GM23338 (cell line): ENCODE data around the gene SAMD13. TPM values are rescaled to one million over a fixed set of nuclear protein-coding genes. Genes with fewer than 3 reads are reported as not detected.

Source experiments
- ATAC-seq: fragments of 200-7000 bp; cut with Tn5 transposase; 3 replicates; pipeline ENCODE4 v1.9.1; 2020
- DNase-seq: peaks from one replicate; pipeline ENCODE4 v3.0.0-alpha.2; 2015; ENCODE audit warnings: low spot score
- H2AFZ ChIP-seq: fragments of 200-600 bp; sonication (generic); 2 replicates; pipeline ENCODE4 v1.8.0; 2016; ENCODE audit warnings: antibody characterized with exemption, mild to moderate bottlenecking, moderate library complexity
- H3F3A ChIP-seq: fragments of 200-600 bp; sonication (generic); replicated peaks from 2 replicates; pipeline ENCODE4 v1.8.0; 2017; ENCODE audit warnings: antibody characterized with exemption, mixed run types, low read depth
- H3K27ac ChIP-seq: fragments of 200-600 bp; sonication (generic); 2 replicates; pipeline ENCODE4 v1.6.1; 2016; ENCODE audit warnings: low read depth
- H3K27me3 ChIP-seq: fragments of 200-600 bp; sonication (generic); 2 replicates; pipeline ENCODE4 v1.8.0; 2016; ENCODE audit warnings: mild to moderate bottlenecking, mixed run types, moderate library complexity; ENCODE audit not compliant: insufficient read depth
- H3K36me3 ChIP-seq: fragments of 200-600 bp; sonication (generic); 2 replicates; pipeline ENCODE4 v1.8.0; 2016; ENCODE audit warnings: mild to moderate bottlenecking; ENCODE audit not compliant: insufficient read depth
- H3K4me1 ChIP-seq: fragments of 200-600 bp; sonication (generic); 2 replicates; pipeline ENCODE4 v1.8.0; 2016; ENCODE audit warnings: mild to moderate bottlenecking, moderate library complexity; ENCODE audit not compliant: insufficient read depth
- H3K4me2 ChIP-seq: fragments of 200-600 bp; sonication (generic); 2 replicates; pipeline ENCODE4 v1.7.1; 2017; ENCODE audit warnings: mixed run types
- H3K4me3 ChIP-seq: fragments of 200-600 bp; sonication (generic); 2 replicates; pipeline ENCODE4 v1.6.1; 2016; ENCODE audit warnings: mixed run types
- H3K79me2 ChIP-seq: fragments of 200-600 bp; sonication (generic); replicated peaks from 2 replicates; pipeline ENCODE4 v1.8.0; 2017; ENCODE audit warnings: mild to moderate bottlenecking; ENCODE audit not compliant: insufficient read depth
- H3K9me2 ChIP-seq: fragments of 200-600 bp; sonication (generic); 2 replicates; pipeline ENCODE4 v1.8.0; 2017; ENCODE audit not compliant: insufficient read depth
- H4K20me1 ChIP-seq: fragments of 200-600 bp; sonication (generic); replicated peaks from 2 replicates; pipeline ENCODE4 v1.8.0; 2017; ENCODE audit warnings: mild to moderate bottlenecking; ENCODE audit not compliant: insufficient read depth
- H3K27ac Mint-ChIP-seq: 2 replicates; pipeline ENCODE4 v1.8.0; 2020; ENCODE audit warnings: inconsistent platforms, mild to moderate bottlenecking, moderate library complexity, mixed read lengths
- H3K27me3 Mint-ChIP-seq: 3 replicates; pipeline ENCODE4 v1.8.0; 2022; ENCODE audit warnings: low read depth, mild to moderate bottlenecking, moderate library complexity, mixed read lengths, inconsistent platforms; ENCODE audit not compliant: insufficient read depth, poor library complexity
- H3K36me3 Mint-ChIP-seq: 3 replicates; pipeline ENCODE4 v1.8.0; 2021; ENCODE audit warnings: low read depth, mild to moderate bottlenecking, inconsistent platforms, moderate library complexity, mixed read lengths
- H3K4me1 Mint-ChIP-seq: 3 replicates; pipeline ENCODE4 v1.8.0; 2020; ENCODE audit warnings: mild to moderate bottlenecking, inconsistent platforms, mixed read lengths
- H3K4me3 Mint-ChIP-seq: 3 replicates; pipeline ENCODE4 v1.8.0; 2021; ENCODE audit warnings: moderate library complexity, mild to moderate bottlenecking, inconsistent platforms, mixed read lengths
- H3K9me3 Mint-ChIP-seq: 3 replicates; pipeline ENCODE4 v1.8.0; 2020; ENCODE audit warnings: moderate library complexity, mild to moderate bottlenecking, inconsistent platforms, mixed read lengths
- CREB1 ChIP-seq: fragments of 250-450 bp; sonication (Bioruptor Pico); IDR thresholded peaks from 2 replicates; pipeline ENCODE4 v1.5.0; 2020; ENCODE audit warnings: low read depth, mild to moderate bottlenecking, moderate library complexity
- EZH2 ChIP-seq: fragments of 200-600 bp; sonication (generic); IDR thresholded peaks from one replicate; pipeline ENCODE4 v1.8.0; 2017; ENCODE audit warnings: antibody characterized with exemption, mild to moderate bottlenecking, low read depth; ENCODE audit not compliant: unreplicated experiment
- EZH2phosphoT487 ChIP-seq: fragments of 200-600 bp; sonication (generic); IDR thresholded peaks from one replicate; pipeline ENCODE4 v1.8.1; 2018; ENCODE audit warnings: antibody characterized with exemption; ENCODE audit not compliant: unreplicated experiment
- JUNB ChIP-seq: IDR thresholded peaks from one replicate; pipeline ENCODE4 v1.6.1; 2016; ENCODE audit warnings: antibody characterized with exemption; ENCODE audit not compliant: unreplicated experiment
- NANOG ChIP-seq: IDR thresholded peaks from 2 replicates; pipeline ENCODE4 v1.6.1; 2016; ENCODE audit warnings: antibody characterized with exemption, borderline replicate concordance
- POLR2AphosphoS5 ChIP-seq: IDR thresholded peaks from 2 replicates; pipeline ENCODE4 v1.6.1; 2016; ENCODE audit warnings: antibody characterized with exemption, low read depth
- STAT1 ChIP-seq: IDR thresholded peaks from one replicate; pipeline ENCODE4 v1.6.1; 2016; ENCODE audit warnings: antibody characterized with exemption; ENCODE audit not compliant: unreplicated experiment
- ZNF114 ChIP-seq: fragments of 250-450 bp; sonication (Bioruptor Pico); IDR thresholded peaks from 2 replicates; pipeline ENCODE4 v1.5.0; 2020; ENCODE audit warnings: mild to moderate bottlenecking, moderate library complexity
- ZNF331 ChIP-seq: fragments of 250-450 bp; sonication (Bioruptor Pico); IDR thresholded peaks from 2 replicates; pipeline ENCODE4 v1.5.0; 2020; ENCODE audit warnings: low read depth, mild to moderate bottlenecking, moderate library complexity
- polyA plus RNA-seq: library from polyadenylated mRNA; unstranded; fragments of >200 nt; fragmentation: Nextera tagmentation; extraction: Ambion mirVana; gene quantifications from 2 replicates; pipeline ENCODE4 v1.2.1, GENCODE V29; 2016
- total RNA-seq: library from RNA; depleted of rRNA; stranded (reverse); fragments of >200 nt; shearing (Covaris generic); gene quantifications from 2 replicates; pipeline ENCODE4 v1.2.3, GENCODE V29; 2014
- TF ChIP-seq, protein P1 (sequence below): IDR thresholded peaks from one replicate; pipeline ENCODE4 v1.6.1; 2018; ENCODE audit warnings: antibody characterized with exemption; ENCODE audit not compliant: unreplicated experiment
- TF ChIP-seq, protein P2 (sequence below): fragments of 250-450 bp; sonication (Bioruptor Pico); IDR thresholded peaks from 2 replicates; pipeline ENCODE4 v1.5.0; 2020; ENCODE audit warnings: mild to moderate bottlenecking, moderate library complexity
- TF ChIP-seq, protein P3 (sequence below): IDR thresholded peaks from 2 replicates; pipeline ENCODE4 v1.6.1; 2016; ENCODE audit warnings: antibody characterized with exemption
- TF ChIP-seq, protein P4 (sequence below), 2 experiments: fragments of 200-600 bp in 1 of 2; sonication (generic) in 1 of 2; conservative IDR thresholded peaks; 2 replicates each; pipeline versions ENCODE4 v1.5.1 to v1.6.1; 2016 to 2017; ENCODE audit warnings: antibody characterized with exemption in 2 of 2, low read depth in 2 of 2, mild to moderate bottlenecking in 2 of 2, moderate library complexity in 1 of 2

Gene SAMD13
- total and polyA plus RNA-seq, 2 experiments from 2014 or later: 2.5 to 3.6 TPM

DNA sequence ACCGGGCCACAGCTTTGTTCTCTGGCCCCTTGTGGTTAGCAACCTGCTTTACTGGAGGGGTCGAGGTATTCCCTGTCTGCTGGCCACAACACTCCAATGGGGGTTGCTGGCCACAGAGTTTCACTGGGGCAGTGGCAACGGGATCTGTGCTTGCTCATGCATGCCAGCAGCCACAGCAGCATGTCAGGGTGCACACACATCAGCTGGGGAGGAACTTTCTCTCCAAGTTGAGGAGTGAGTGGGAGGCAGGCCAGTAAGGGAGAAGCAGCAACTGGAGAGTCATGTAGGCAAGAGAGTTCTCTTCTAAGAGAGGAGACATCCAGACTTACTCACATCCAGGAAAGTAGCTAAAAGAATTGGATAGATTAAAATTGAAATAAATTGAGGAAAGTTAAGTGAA lies 38.0 kb downstream of the SAMD13 start:
- H3K4me1 Mint-ChIP-seq: no peaks in the 10 kb centered on the region
- Histone ChIP-seq H3K27ac (no peak overlapping the region), H4K20me1 (no peaks in the 10 kb centered on the region), H3K4me2 (no peak overlapping the region), H3K27me3 (no peaks in the 10 kb centered on the region), H3K9me2 (0 out of 2 replicates have a peak, but pooled peaks cover 11% of the 10 kb centered on the region), H3K4me1 (no peaks in the 10 kb centered on the region), H3K36me3 (no peaks in the 10 kb centered on the region), H3F3A (no peaks in the 10 kb centered on the region), H3K79me2 (no peaks in the 10 kb centered on the region), H3K4me3 (no peak overlapping the region), H2AFZ (no peak overlapping the region)
- TF ChIP-seq, protein P1, sequence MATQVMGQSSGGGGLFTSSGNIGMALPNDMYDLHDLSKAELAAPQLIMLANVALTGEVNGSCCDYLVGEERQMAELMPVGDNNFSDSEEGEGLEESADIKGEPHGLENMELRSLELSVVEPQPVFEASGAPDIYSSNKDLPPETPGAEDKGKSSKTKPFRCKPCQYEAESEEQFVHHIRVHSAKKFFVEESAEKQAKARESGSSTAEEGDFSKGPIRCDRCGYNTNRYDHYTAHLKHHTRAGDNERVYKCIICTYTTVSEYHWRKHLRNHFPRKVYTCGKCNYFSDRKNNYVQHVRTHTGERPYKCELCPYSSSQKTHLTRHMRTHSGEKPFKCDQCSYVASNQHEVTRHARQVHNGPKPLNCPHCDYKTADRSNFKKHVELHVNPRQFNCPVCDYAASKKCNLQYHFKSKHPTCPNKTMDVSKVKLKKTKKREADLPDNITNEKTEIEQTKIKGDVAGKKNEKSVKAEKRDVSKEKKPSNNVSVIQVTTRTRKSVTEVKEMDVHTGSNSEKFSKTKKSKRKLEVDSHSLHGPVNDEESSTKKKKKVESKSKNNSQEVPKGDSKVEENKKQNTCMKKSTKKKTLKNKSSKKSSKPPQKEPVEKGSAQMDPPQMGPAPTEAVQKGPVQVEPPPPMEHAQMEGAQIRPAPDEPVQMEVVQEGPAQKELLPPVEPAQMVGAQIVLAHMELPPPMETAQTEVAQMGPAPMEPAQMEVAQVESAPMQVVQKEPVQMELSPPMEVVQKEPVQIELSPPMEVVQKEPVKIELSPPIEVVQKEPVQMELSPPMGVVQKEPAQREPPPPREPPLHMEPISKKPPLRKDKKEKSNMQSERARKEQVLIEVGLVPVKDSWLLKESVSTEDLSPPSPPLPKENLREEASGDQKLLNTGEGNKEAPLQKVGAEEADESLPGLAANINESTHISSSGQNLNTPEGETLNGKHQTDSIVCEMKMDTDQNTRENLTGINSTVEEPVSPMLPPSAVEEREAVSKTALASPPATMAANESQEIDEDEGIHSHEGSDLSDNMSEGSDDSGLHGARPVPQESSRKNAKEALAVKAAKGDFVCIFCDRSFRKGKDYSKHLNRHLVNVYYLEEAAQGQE: no peak
- TF ChIP-seq POLR2AphosphoS5 (no peak), JUNB (no peak), CREB1 (CRISPR knock-in tag) (no peak), NANOG (no peak), EZH2 (no peak), ZNF114 (CRISPR knock-in tag) (no peak), STAT1 (no peak), ZNF331 (CRISPR knock-in tag) (no peak), EZH2phosphoT487 (no peak)
- TF ChIP-seq, protein P2, sequence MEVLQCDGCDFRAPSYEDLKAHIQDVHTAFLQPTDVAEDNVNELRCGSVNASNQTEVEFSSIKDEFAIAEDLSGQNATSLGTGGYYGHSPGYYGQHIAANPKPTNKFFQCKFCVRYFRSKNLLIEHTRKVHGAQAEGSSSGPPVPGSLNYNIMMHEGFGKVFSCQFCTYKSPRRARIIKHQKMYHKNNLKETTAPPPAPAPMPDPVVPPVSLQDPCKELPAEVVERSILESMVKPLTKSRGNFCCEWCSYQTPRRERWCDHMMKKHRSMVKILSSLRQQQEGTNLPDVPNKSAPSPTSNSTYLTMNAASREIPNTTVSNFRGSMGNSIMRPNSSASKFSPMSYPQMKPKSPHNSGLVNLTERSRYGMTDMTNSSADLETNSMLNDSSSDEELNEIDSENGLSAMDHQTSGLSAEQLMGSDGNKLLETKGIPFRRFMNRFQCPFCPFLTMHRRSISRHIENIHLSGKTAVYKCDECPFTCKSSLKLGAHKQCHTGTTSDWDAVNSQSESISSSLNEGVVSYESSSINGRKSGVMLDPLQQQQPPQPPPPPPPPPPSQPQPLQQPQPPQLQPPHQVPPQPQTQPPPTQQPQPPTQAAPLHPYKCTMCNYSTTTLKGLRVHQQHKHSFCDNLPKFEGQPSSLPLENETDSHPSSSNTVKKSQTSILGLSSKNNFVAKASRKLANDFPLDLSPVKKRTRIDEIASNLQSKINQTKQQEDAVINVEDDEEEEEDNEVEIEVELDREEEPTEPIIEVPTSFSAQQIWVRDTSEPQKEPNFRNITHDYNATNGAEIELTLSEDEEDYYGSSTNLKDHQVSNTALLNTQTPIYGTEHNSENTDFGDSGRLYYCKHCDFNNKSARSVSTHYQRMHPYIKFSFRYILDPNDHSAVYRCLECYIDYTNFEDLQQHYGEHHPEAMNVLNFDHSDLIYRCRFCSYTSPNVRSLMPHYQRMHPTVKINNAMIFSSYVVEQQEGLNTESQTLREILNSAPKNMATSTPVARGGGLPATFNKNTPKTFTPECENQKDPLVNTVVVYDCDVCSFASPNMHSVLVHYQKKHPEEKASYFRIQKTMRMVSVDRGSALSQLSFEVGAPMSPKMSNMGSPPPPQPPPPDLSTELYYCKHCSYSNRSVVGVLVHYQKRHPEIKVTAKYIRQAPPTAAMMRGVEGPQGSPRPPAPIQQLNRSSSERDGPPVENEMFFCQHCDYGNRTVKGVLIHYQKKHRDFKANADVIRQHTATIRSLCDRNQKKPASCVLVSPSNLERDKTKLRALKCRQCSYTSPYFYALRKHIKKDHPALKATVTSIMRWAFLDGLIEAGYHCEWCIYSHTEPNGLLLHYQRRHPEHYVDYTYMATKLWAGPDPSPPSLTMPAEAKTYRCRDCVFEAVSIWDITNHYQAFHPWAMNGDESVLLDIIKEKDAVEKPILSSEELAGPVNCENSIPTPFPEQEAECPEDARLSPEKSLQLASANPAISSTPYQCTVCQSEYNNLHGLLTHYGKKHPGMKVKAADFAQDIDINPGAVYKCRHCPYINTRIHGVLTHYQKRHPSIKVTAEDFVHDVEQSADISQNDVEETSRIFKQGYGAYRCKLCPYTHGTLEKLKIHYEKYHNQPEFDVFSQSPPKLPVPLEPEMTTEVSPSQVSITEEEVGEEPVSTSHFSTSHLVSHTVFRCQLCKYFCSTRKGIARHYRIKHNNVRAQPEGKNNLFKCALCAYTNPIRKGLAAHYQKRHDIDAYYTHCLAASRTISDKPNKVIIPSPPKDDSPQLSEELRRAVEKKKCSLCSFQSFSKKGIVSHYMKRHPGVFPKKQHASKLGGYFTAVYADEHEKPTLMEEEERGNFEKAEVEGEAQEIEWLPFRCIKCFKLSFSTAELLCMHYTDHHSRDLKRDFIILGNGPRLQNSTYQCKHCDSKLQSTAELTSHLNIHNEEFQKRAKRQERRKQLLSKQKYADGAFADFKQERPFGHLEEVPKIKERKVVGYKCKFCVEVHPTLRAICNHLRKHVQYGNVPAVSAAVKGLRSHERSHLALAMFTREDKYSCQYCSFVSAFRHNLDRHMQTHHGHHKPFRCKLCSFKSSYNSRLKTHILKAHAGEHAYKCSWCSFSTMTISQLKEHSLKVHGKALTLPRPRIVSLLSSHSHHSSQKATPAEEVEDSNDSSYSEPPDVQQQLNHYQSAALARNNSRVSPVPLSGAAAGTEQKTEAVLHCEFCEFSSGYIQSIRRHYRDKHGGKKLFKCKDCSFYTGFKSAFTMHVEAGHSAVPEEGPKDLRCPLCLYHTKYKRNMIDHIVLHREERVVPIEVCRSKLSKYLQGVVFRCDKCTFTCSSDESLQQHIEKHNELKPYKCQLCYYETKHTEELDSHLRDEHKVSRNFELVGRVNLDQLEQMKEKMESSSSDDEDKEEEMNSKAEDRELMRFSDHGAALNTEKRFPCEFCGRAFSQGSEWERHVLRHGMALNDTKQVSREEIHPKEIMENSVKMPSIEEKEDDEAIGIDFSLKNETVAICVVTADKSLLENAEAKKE (CRISPR knock-in tag): no peak
- TF ChIP-seq, protein P3, sequence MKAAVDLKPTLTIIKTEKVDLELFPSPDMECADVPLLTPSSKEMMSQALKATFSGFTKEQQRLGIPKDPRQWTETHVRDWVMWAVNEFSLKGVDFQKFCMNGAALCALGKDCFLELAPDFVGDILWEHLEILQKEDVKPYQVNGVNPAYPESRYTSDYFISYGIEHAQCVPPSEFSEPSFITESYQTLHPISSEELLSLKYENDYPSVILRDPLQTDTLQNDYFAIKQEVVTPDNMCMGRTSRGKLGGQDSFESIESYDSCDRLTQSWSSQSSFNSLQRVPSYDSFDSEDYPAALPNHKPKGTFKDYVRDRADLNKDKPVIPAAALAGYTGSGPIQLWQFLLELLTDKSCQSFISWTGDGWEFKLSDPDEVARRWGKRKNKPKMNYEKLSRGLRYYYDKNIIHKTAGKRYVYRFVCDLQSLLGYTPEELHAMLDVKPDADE: no peak
- TF ChIP-seq, protein P4, sequence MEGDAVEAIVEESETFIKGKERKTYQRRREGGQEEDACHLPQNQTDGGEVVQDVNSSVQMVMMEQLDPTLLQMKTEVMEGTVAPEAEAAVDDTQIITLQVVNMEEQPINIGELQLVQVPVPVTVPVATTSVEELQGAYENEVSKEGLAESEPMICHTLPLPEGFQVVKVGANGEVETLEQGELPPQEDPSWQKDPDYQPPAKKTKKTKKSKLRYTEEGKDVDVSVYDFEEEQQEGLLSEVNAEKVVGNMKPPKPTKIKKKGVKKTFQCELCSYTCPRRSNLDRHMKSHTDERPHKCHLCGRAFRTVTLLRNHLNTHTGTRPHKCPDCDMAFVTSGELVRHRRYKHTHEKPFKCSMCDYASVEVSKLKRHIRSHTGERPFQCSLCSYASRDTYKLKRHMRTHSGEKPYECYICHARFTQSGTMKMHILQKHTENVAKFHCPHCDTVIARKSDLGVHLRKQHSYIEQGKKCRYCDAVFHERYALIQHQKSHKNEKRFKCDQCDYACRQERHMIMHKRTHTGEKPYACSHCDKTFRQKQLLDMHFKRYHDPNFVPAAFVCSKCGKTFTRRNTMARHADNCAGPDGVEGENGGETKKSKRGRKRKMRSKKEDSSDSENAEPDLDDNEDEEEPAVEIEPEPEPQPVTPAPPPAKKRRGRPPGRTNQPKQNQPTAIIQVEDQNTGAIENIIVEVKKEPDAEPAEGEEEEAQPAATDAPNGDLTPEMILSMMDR (conservative IDR thresholded peaks at IDR 0.05; ENCODE audit: low read depth in 2 of 2): no peak
- no peak overlapping the region for H3K4me3 Mint-ChIP-seq
- peaks cover 30% of the 10 kb centered on the region for H3K36me3 Mint-ChIP-seq
- ATAC-seq (no peak), DNase-seq (no peak)
- no peak overlapping the region for H3K27ac Mint-ChIP-seq
- peaks cover 4% of the 10 kb centered on the region for H3K27me3 Mint-ChIP-seq
- H3K9me3 Mint-ChIP-seq: peaks cover 32% of the 10 kb centered on the region
